ENCODE data around the gene CTDSPL. TPM values are rescaled to one million over a fixed set of nuclear protein-coding genes. Genes with fewer than 3 reads are reported as not detected.
A peak's percentile ranks its signal among the peaks of the same experiment; 100 is the strongest.

CTDSPL gene
- total and polyA plus RNA-seq, 2 of the 13 experiments (the other 11 are each of a cell fraction or from before 2014, with no cell fraction given), result 26.1 to 142 TPM

- TF ChIP-seq ZNF576 (CRISPR knock-in tag; IDR thresholded peaks at IDR 0.05), result no peak
- no peak for TF ChIP-seq ZNF180 (CRISPR knock-in tag; IDR thresholded peaks at IDR 0.05; ENCODE audit: borderline replicate concordance, low read depth)
- TF ChIP-seq LRRFIP1 (CRISPR knock-in tag; conservative IDR thresholded peaks at IDR 0.05), result no peak
- no peak; the same call in 1 of the 2 replicates for TF ChIP-seq ZBED4 (CRISPR knock-in tag; IDR thresholded peaks at IDR 0.05; ENCODE audit: borderline replicate concordance)
- no peak for TF ChIP-seq SMARCE1 (IDR thresholded peaks at IDR 0.05; ENCODE audit: borderline replicate concordance)
- TF ChIP-seq ZNF740 (CRISPR knock-in tag; IDR thresholded peaks at IDR 0.05), result no peak
- TF ChIP-seq DPF2 (CRISPR knock-in tag; IDR thresholded peaks at IDR 0.05; ENCODE audit: borderline replicate concordance, low read depth), result peak; percentile 57; the same call in 1 of the 2 replicates
- no peak for TF ChIP-seq DZIP1 (CRISPR knock-in tag; IDR thresholded peaks at IDR 0.05)
- TF ChIP-seq BRCA1 (CRISPR knock-in tag; IDR thresholded peaks at IDR 0.05), result no peak
- TF ChIP-seq ZFYVE20 (CRISPR knock-in tag; IDR thresholded peaks at IDR 0.05; ENCODE audit: borderline replicate concordance, low read depth), result no peak
- TF ChIP-seq ZMYM2 (CRISPR knock-in tag; IDR thresholded peaks at IDR 0.05), result no peak
- TF ChIP-seq ZNF550 (CRISPR knock-in tag; IDR thresholded peaks at IDR 0.05; ENCODE audit: borderline replicate concordance), result no peak
- TF ChIP-seq HNF4A (CRISPR knock-in tag; IDR thresholded peaks at IDR 0.05), result peak; percentile 69
- TF ChIP-seq KDM5A (IDR thresholded peaks at IDR 0.05; ENCODE audit: borderline replicate concordance, low read length), result no peak
- TF ChIP-seq FOXP1 (IDR thresholded peaks at IDR 0.05), result 0 out of 2 replicates have a peak, but pooled peaks have one; percentile 14
- peak; percentile 91 for TF ChIP-seq FOXP1 (CRISPR knock-in tag; IDR thresholded peaks at IDR 0.05)
- no peak for TF ChIP-seq ZSCAN5A (CRISPR knock-in tag; IDR thresholded peaks at IDR 0.05; ENCODE audit: borderline replicate concordance)
Observed at GRCh38 chr3:37935756-37936666, 74.3 kb downstream of the CTDSPL start (continued).

Data from HepG2 (cell line).